HEK293 (cell line): ENCODE results near the gene CPXM1.

Experiments used
- PRDM2 ChIP-seq: fragments of 450-650 bp; formaldehyde crosslinking; IDR thresholded peaks from 2 replicates; pipeline ENCODE4 v1.5.1; 2016; ENCODE audit warnings: missing biosample characterization, missing genetic modification characterization, borderline replicate concordance
- REST ChIP-seq: fragments of 450-650 bp; formaldehyde crosslinking; IDR thresholded peaks from 2 replicates; pipeline ENCODE4 v1.5.1; 2016; ENCODE audit warnings: missing biosample characterization, missing genetic modification characterization
- YY2 ChIP-seq: fragments of 450-650 bp; formaldehyde crosslinking; IDR thresholded peaks from 2 replicates; pipeline ENCODE4 v1.5.1; 2016; ENCODE audit warnings: missing biosample characterization, missing genetic modification characterization
- ZNF121 ChIP-seq: fragments of 450-650 bp; formaldehyde crosslinking; IDR thresholded peaks from 2 replicates; pipeline ENCODE4 v1.5.1; 2016; ENCODE audit warnings: missing biosample characterization, missing genetic modification characterization
- TF ChIP-seq, protein P1 (sequence below): fragments of 450-650 bp; formaldehyde crosslinking; IDR thresholded peaks from 2 replicates; pipeline ENCODE4 v1.5.1; 2016; ENCODE audit warnings: missing biosample characterization, missing genetic modification characterization

DNA sequence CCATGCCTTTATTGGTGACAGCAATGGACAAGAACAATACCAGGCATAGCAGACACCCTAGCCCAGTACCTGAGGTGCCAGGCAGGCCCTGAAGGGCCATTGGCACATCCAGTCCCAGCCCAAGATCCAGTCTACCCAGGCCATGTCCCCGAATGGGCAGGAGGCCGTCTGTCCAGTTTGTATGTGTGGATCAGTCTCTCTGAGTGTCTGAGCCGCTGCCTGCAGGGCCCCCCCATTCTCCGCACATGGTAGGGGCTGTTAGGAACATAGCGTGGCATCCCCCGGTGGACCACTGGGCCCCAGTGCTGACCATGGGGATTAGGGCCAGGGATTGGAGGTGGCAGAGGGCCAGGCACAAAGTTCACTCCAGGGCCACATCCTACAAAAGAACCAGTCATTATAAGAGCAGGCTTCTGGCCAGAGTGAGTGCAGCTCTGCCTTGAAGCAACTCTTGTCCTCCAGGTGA lies 34.9 kb upstream of the CPXM1 start:
- TF ChIP-seq, protein P1, sequence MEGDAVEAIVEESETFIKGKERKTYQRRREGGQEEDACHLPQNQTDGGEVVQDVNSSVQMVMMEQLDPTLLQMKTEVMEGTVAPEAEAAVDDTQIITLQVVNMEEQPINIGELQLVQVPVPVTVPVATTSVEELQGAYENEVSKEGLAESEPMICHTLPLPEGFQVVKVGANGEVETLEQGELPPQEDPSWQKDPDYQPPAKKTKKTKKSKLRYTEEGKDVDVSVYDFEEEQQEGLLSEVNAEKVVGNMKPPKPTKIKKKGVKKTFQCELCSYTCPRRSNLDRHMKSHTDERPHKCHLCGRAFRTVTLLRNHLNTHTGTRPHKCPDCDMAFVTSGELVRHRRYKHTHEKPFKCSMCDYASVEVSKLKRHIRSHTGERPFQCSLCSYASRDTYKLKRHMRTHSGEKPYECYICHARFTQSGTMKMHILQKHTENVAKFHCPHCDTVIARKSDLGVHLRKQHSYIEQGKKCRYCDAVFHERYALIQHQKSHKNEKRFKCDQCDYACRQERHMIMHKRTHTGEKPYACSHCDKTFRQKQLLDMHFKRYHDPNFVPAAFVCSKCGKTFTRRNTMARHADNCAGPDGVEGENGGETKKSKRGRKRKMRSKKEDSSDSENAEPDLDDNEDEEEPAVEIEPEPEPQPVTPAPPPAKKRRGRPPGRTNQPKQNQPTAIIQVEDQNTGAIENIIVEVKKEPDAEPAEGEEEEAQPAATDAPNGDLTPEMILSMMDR, result no peak
- TF ChIP-seq REST (tag by site-specific recombination) (no peak), PRDM2 (tag by site-specific recombination) (no peak), YY2 (no peak), ZNF121 (tag by site-specific recombination) (no peak)
